DND-41 (cell line): Measurements from ENCODE around the gene APH1B.

Experiments
- CTCF ChIP-seq: IDR thresholded peaks from 2 replicates; pipeline ENCODE4 v1.5.1; 2012; ENCODE audit warnings: borderline replicate concordance, low read length, moderate library complexity, mild to moderate bottlenecking; ENCODE audit not compliant: poor library complexity, severe bottlenecking; ENCODE audit errors: extremely low read depth
- EZH2 ChIP-seq: IDR thresholded peaks from 3 replicates; pipeline ENCODE4 v1.6.1; 2012; ENCODE audit warnings: borderline replicate concordance, low read depth, mild to moderate bottlenecking, moderate library complexity, low read length, inconsistent platforms; ENCODE audit not compliant: severe bottlenecking

- TF ChIP-seq CTCF (no peak), EZH2 (no peak)
Measured at GRCh38 chr15:63338170-63338569, 60.8 kb downstream of the APH1B start.
